Bladder microvascular endothelial cell (primary cell): ENCODE data around the gene SAP30L. TPM values are rescaled to one million over a fixed set of nuclear protein-coding genes. Genes with fewer than 3 reads are reported as not detected.

Source experiments
- total RNA-seq: library from RNA; depleted of rRNA; stranded (reverse); fragments of >200 nt; gene quantifications from 2 replicates; pipeline ENCODE4 v1.2.3, GENCODE V29; 2014

Gene SAP30L, protein sequence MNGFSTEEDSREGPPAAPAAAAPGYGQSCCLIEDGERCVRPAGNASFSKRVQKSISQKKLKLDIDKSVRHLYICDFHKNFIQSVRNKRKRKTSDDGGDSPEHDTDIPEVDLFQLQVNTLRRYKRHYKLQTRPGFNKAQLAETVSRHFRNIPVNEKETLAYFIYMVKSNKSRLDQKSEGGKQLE
- 25.1 and 49.7 TPM in 2 replicates for total RNA-seq

DNA sequence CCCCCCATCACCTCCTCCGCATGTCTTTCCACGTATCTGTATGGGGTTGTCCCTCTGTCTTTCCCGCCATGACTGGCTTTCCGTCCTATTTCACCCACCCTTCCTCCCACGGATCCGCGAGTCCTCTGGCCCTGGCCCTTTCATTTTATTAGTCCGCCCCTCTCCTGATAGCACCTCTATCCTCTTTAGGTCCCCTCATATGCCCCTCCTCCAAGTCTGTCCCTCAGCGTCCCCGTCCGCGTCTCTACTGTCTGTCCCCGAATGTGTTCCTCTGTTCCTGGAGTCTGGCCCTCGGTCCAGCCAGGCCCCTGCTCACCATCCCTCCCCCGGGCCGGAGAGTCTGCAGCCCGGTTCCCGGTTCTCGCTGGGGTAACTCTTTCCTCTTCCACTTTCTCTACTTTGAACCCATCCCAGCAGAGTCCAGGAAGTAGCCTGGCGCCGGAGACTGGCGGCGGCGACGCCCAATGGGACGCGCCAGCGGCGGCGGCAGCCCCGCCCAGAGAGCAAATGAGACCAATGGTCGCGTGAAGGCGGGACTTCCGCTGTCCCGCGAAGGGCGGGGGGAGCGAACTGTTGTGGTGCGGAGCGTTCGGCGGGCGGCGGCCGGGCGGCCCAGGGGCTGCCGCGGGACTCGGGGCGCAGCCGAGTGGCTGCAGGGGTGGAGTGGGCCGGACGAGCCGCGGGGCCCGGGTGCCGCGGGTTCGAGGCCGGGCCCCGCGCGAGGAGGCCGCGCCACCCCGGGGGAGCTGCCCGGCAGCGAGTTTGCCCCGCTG lies at the start of gene SAP30L:
Gene SAP30L (plus strand): TSS at position 576 of the 773 bp plus-strand sequence. CDS start 608 bp downstream, outside the sequence.

DNA sequence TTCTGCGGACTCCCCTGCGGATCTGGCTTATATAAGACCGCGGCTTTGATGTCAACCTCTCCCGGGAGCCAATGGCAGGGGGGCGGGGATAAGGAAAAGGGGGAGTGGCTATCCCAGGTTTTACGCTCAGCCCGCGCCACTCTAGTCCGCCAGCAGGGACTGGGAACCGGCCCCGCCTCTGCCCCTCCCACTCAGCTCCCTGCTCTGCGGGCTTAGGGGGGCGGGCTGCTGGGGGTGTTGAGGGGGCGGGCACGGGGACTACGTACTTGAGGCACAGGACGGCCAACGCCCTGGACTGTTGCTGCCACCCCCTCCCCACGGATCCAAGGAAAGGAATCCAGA lies 32.4 kb downstream of the SAP30L start, which contains the start of gene HAND1:
Gene HAND1 (minus strand): TSS at position 4 of the 342 bp plus-strand sequence. CDS start 219 bp downstream, outside the sequence.

Other genes starting within 250 kb of the SAP30L start
- gene HAND1, start 32.2 kb downstream of the SAP30L start, total RNA-seq, result not detected in 2 replicates